ENCODE measurements around the gene ZNF425. TPM values are rescaled to one million over a fixed set of nuclear protein-coding genes. Genes with fewer than 3 reads are reported as not detected.
"Not testable (repeated sequence)": the region's sequence is repeated elsewhere in the genome, so short reads cannot be mapped to it uniquely, and the experiment has no call there.

The ZNF425 gene
- total RNA-seq, 1 donor from 2014 or later, result 0.69 TPM

DNA sequence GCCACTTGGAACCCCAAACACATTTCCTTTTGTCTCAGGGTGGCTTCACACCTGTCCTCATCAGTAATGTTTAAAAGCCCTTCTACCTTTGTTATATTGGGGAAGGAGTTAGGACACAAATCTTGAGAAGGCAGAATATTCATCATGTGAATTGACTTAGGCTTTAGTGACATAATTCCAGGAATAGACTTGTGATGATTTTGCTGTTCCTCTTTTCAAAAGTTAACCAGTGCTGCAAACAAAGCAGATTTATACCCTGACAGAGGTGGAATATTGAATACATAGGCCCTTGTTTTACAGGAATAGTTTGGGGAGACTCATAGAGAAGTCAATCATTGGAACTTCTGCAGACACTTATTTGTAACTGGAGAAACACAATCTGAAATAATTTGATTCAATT is 62.6 kb downstream of the ZNF425 start:
- TF ChIP-seq, protein P1, sequence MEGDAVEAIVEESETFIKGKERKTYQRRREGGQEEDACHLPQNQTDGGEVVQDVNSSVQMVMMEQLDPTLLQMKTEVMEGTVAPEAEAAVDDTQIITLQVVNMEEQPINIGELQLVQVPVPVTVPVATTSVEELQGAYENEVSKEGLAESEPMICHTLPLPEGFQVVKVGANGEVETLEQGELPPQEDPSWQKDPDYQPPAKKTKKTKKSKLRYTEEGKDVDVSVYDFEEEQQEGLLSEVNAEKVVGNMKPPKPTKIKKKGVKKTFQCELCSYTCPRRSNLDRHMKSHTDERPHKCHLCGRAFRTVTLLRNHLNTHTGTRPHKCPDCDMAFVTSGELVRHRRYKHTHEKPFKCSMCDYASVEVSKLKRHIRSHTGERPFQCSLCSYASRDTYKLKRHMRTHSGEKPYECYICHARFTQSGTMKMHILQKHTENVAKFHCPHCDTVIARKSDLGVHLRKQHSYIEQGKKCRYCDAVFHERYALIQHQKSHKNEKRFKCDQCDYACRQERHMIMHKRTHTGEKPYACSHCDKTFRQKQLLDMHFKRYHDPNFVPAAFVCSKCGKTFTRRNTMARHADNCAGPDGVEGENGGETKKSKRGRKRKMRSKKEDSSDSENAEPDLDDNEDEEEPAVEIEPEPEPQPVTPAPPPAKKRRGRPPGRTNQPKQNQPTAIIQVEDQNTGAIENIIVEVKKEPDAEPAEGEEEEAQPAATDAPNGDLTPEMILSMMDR (conservative IDR thresholded peaks at IDR 0.05; ENCODE audit: low read depth, low read length), result no peak
- no peak overlapping the region for H3K4me3 ChIP-seq (ENCODE audit: low read depth, low read length)
- DNase-seq (ENCODE audit: low read depth), result no peak

DNA sequence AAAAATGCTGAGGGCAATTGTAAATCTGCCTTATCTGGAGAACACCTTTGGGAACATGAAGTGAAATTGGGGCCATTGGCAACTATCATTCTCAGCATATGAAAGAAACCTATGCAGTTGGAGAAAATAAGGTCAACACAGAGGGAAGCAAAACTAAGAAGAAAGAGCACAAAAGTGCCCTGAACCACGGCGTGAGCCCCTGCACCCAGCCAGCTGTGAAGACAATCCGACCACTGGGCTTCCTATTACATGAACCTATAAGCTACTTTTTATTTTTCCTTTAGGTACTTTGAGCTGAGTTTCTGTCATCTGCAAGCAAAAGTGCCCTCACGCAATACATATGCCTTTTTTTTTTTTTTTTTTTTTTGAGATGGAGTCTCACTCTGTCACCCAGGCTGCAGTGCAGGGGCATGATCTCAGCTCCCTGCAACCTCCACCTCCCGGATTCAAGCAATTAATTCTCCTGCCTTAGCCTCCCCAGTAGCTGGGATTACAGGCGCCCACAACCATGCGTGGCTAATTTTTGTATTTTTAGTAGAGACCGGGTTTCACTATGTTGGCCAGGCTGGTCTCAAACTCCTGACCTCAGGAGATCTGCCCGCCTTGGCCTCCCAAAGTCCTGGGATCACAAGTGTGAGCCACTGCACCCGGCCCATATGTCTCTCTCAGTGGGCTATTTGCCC is 63.8 kb downstream of the ZNF425 start:
- H3K4me3 ChIP-seq (ENCODE audit: low read depth, low read length), result not testable (repeated sequence)

DNA sequence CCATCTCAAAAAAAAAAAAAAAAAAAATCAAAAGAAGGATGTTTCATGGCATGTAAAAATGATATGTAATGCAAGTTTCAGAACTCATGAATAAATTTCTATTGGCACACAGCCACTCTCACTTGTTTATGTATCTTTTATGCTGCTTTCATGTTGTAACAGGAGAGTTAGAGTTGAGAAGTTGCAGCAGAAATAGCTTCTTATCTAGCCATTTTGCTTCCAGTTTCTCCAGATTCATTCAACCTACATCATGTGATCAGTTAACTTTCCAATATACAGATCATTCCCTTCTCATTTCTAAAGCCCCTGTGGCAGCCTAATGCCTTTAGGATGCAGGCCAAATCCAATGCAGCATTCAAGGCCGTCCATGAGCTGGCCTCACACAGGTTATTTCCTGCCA is 66.0 kb downstream of the ZNF425 start:
- TF ChIP-seq, protein P1 (conservative IDR thresholded peaks at IDR 0.05; ENCODE audit: low read depth, low read length), result no peak
- no peak for DNase-seq (ENCODE audit: low read depth)
- no peak overlapping the region for H3K4me3 ChIP-seq (ENCODE audit: low read depth, low read length)

More for the DNA sequence above, 63.8 kb downstream of the ZNF425 start:
- DNase-seq (ENCODE audit: low read depth), result not testable (repeated sequence)

DNA sequence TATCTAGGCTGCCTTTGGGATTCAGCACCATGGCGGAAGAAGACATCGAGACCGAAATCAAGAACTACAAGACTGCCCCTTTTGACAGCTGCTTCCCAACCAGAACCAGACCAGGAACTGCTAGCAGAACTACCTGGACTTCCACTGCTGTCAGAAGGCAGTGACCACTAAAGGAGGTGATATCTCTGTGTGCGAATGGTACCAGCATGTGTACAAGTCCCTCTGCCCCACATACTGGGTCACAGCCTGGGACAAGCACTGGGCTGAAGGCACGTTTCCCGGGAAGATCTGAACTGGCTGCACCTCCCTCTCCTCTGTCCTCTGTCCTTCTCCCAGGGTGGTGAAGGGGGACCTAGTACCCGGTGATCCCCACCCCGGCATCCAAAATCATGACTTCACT is 72.2 kb downstream of the ZNF425 start:
- no peak overlapping the region for H3K4me3 ChIP-seq (ENCODE audit: low read depth, low read length)
- DNase-seq (ENCODE audit: low read depth), result no peak
- TF ChIP-seq, protein P1 (conservative IDR thresholded peaks at IDR 0.05; ENCODE audit: low read depth, low read length), result no peak

DNA sequence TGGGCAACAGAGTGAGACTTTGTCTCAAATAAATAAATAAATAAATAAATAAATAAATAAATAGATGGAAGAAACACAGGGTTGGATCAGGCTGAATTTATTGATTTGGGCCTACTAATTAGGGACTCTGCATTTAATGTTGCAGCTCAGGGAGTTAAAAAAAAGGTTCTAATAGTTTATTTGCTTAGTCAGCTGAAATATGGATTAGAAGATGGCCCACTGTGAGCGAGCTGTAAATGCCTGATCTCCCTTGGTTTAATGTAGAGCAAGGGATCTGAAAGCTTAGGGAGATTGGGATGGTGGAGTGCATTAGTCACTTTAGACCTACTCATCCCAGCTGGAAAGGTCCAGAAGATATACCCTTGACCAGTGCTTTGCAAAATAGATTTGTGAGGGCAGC is 72.7 kb downstream of the ZNF425 start:
- H3K4me3 ChIP-seq (ENCODE audit: low read depth, low read length), result no peak overlapping the region
- TF ChIP-seq, protein P1 (conservative IDR thresholded peaks at IDR 0.05; ENCODE audit: low read depth, low read length), result no peak
- no peak for DNase-seq (ENCODE audit: low read depth)

Other genes with a start within 250 kb of the ZNF425 start
- gene EZH2, start 242.0 kb downstream of the ZNF425 start, total RNA-seq, result 24.9 and 26.5 TPM in 2 replicates
- gene PDIA4, start 97.8 kb downstream of the ZNF425 start, total RNA-seq, result 307 and 347 TPM in 2 replicates
- 3.6 and 5.1 TPM in 2 replicates for gene ZNF786, start 35.6 kb downstream of the ZNF425 start, total RNA-seq
- 10.3 and 11.1 TPM in 2 replicates for gene ZNF398, start 21.1 kb upstream of the ZNF425 start, total RNA-seq
- gene ZNF282, start 69.2 kb upstream of the ZNF425 start, total RNA-seq, result 18.5 and 22.1 TPM in 2 replicates
- 4.3 and 4.7 TPM in 2 replicates for gene ZNF212, start 113.3 kb upstream of the ZNF425 start, total RNA-seq
- gene ZNF783, start 135.9 kb upstream of the ZNF425 start, total RNA-seq, result 4.8 and 5.4 TPM in 2 replicates